Inferior parietal cortex (tissue), 1 donor: ENCODE results near the gene SLC22A31.

Experiments used
- DNase-seq: peaks from one replicate; pipeline ENCODE4 v3.0.0-alpha.2; 2016; ENCODE audit errors: extremely low spot score

The SLC22A31 gene

GRCh38 chr16:89149386-89149785, 51.0 kb downstream of the SLC22A31 start:
- DNase-seq: no peak

DNA sequence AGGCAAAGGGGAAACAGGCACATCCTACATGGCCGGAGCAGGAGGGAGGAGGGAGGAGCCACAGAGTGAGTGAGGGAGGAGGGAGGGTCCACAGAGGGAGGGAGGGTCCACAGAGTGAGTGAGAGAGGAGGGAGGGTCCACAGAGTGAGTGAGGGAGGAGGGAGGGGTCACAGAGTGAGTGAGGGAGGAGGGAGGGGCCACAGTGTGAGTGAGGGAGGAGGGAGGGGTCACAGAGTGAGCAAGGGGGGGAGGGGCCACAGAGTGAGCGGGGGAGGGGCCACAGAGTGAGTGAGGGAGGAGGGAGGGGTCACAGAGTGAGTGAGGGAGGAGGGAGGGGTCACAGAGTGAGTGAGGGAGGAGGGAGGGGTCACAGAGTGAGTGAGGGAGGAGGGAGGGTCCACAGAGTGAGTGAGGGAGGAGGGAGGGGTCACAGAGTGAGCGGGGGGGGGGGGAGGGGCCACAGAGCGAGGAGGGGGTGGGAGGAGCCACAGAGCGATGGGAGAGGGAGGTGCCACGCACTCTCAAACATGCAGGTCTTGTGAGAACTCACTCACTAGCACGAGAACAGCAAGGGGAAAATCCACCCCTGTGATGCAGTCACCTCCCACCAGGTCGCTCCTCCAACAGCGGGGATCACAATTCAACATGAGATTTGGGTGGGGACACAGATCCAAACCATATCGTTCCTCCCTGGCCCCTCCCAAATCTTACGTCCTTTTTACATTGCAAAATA, 53.1 kb downstream of the SLC22A31 start:
- no peak for DNase-seq

GRCh38 chr16:89146211-89147005, 53.9 kb downstream of the SLC22A31 start:
- DNase-seq: no peak
